CD4-positive, alpha-beta memory T cell (primary cell): ENCODE results near the gene ALDH1A3. TPM values are rescaled to one million over a fixed set of nuclear protein-coding genes. Genes with fewer than 3 reads are reported as not detected.

Experiments
- CTCF ChIA-PET: fragments of 350-600 bp; sonication (Branson Sonifier 250); formaldehyde crosslinking; loops from one replicate; lab custom pipeline; 2021; ENCODE audit warnings: inconsistent platforms; ENCODE audit not compliant: partially characterized antibody; lab: Charles Lee
- POLR2A ChIA-PET: fragments of 350-600 bp; sonication (Branson Sonifier 250); formaldehyde crosslinking; loops from one replicate; lab custom pipeline; 2021; ENCODE audit not compliant: partially characterized antibody; lab: Charles Lee
- DNase-seq, 5 donors: peaks; one replicate each; pipeline versions ENCODE4 v3.0.0 to v3.0.0-alpha.2; 2020 to 2022; ENCODE audit warnings: mixed read lengths in 1 of 5
- H3K27ac ChIP-seq: one replicate; pipeline ENCODE4 v1.7.0; 2013; ENCODE audit warnings: low read depth, low read length
- H3K27me3 ChIP-seq: 2 replicates; pipeline ENCODE4 v1.7.0; 2013; ENCODE audit warnings: mild to moderate bottlenecking, low read length, moderate library complexity; ENCODE audit not compliant: insufficient read depth
- H3K36me3 ChIP-seq: 2 replicates; pipeline ENCODE4 v1.7.0; 2013; ENCODE audit warnings: mild to moderate bottlenecking, low read length, moderate library complexity; ENCODE audit not compliant: insufficient read depth
- H3K4me1 ChIP-seq: 2 replicates; pipeline ENCODE4 v1.7.0; 2013; ENCODE audit warnings: mild to moderate bottlenecking, low read length, moderate library complexity; ENCODE audit not compliant: insufficient read depth
- H3K4me3 ChIP-seq, 2 donors: one replicate each; pipeline ENCODE4 v1.7.0; 2013; ENCODE audit warnings: low read length in 2 of 2, mild to moderate bottlenecking in 1 of 2
- H3K9me3 ChIP-seq, 2 donors: one replicate each; pipeline ENCODE4 v1.7.0; 2013; ENCODE audit warnings: low read length in 2 of 2, control low read depth in 1 of 2; ENCODE audit not compliant: control insufficient read depth in 1 of 2
- H3K27ac Mint-ChIP-seq, 7 donors: one replicate each; pipeline ENCODE4 v1.8.0; 2020 to 2021; ENCODE audit warnings: mixed read lengths in 7 of 7, mild to moderate bottlenecking in 6 of 7, inconsistent platforms in 3 of 7, moderate library complexity in 3 of 7
- H3K27me3 Mint-ChIP-seq, 2 donors: one replicate each; pipeline ENCODE4 v1.8.0; 2020 to 2021; ENCODE audit warnings: mixed read lengths in 2 of 2
- H3K36me3 Mint-ChIP-seq, 2 donors: one replicate each; pipeline ENCODE4 v1.8.0; 2020 to 2021; ENCODE audit warnings: mixed read lengths in 2 of 2, inconsistent platforms in 1 of 2, mild to moderate bottlenecking in 1 of 2
- H3K4me1 Mint-ChIP-seq, 4 donors: one replicate each; pipeline ENCODE4 v1.8.0; 2020 to 2021; ENCODE audit warnings: mixed read lengths in 4 of 4, mild to moderate bottlenecking in 1 of 4
- H3K4me3 Mint-ChIP-seq, 8 donors: one replicate each; pipeline ENCODE4 v1.8.0; 2020 to 2021; ENCODE audit warnings: mixed read lengths in 8 of 8, mild to moderate bottlenecking in 7 of 8, moderate library complexity in 6 of 8, inconsistent platforms in 3 of 8
- H3K9me3 Mint-ChIP-seq, 8 donors: one replicate each; pipeline ENCODE4 v1.8.0; 2020 to 2021; ENCODE audit warnings: mixed read lengths in 8 of 8, mild to moderate bottlenecking in 5 of 8, inconsistent platforms in 3 of 8, moderate library complexity in 1 of 8
- intact Hi-C: fragments of 100-400 bp; cut with micrococcal nuclease; formaldehyde crosslinking; loops from one replicate; pipeline ENCODE4 v1.15.1; 2023
- polyA plus RNA-seq, 2 donors: library from polyadenylated mRNA; unstranded; fragments of 300-500 nt; fragmentation: Illumina TruSeq; gene quantifications; one replicate each; pipeline ENCODE4 v1.2.3, GENCODE V29; 2021
- total RNA-seq, 2 experiments: library from RNA; stranded (reverse); gene quantifications; one replicate each; pipeline ENCODE4 v1.2.3, GENCODE V29; 2021

The ALDH1A3 gene
- total and polyA plus RNA-seq, 4 experiments from 2014 or later: not detected

DNA sequence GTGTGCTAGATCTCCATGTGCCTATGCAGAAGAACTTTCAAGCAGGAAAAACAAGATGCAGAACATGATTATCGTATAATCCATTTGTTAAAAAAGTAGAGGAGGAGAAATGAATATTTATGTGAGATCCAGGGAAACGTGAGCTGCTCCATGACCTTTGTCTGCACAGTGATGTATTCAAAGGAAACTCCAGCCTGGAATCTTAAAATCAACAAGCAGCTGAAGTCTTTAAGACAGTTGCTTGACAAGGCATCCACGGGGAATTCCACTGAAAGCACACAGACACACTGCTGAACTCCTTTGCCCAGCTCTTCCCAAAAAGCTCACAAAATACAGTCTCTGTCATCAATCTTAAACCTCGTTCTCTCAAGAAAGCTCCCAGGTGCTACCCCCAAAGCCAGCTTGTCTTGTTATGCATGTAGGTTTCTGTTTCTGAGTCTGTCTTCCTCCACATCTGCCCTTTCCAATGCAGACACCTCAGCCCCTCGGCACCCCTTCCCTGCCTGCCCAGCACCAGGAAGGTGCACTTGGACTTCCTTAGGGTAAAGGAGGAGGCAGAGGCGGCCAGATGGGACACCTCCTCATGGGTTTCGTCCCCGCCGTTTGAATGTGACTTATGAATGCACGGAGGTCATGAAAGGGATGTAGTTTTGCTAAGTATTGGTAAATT is 68.3 kb downstream of the ALDH1A3 start:
- H3K36me3 ChIP-seq: no peaks in the 10 kb centered on the region
- no peaks in the 10 kb centered on the region for H3K9me3 ChIP-seq
- Mint-ChIP-seq H3K9me3 (no peaks in the 10 kb centered on the region), H3K36me3 (no peaks in the 10 kb centered on the region), H3K4me1 (no peaks in the 10 kb centered on the region), H3K4me3 (no peak overlapping the region), H3K27me3 (peaks cover 3 to 17% of the 10 kb centered on the region in 2 donors), H3K27ac (no peak overlapping the region)
- no peak for DNase-seq
- intact Hi-C loops: no loop called here
- no peaks in the 10 kb centered on the region for H3K27me3 ChIP-seq
- ChIA-PET POLR2A (no interaction called here), CTCF (no interaction called here)
- no peaks in the 10 kb centered on the region for H3K4me1 ChIP-seq
- H3K27ac ChIP-seq: no peak overlapping the region
- no peak overlapping the region for H3K4me3 ChIP-seq

DNA sequence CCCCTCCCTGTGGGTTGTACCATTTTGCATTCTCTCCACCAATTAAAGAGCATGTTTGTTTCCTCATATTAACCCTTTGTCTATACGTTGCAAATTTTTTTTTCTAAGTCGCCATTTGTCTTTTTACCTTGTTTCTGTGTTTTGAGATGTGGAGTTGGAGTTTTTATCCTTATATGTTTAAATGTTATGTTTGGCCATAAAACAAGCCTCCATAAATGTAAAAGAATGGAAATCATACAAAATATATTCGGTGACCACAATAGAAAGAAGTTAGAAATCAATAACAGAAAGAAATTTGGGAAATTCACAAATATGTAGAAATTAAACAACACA is 68.8 kb downstream of the ALDH1A3 start:
- ChIA-PET CTCF (no interaction called here), POLR2A (no interaction called here)
- no peak overlapping the region for H3K27ac ChIP-seq
- H3K4me3 ChIP-seq: no peak overlapping the region
- intact Hi-C loops: no loop called here
- no peaks in the 10 kb centered on the region for H3K9me3 Mint-ChIP-seq
- no peaks in the 10 kb centered on the region for H3K36me3 ChIP-seq
- H3K4me1 Mint-ChIP-seq: no peaks in the 10 kb centered on the region
- H3K27me3 ChIP-seq: no peaks in the 10 kb centered on the region
- peaks cover 3 to 17% of the 10 kb centered on the region in 2 donors for H3K27me3 Mint-ChIP-seq
- no peak for DNase-seq
- no peaks in the 10 kb centered on the region for H3K36me3 Mint-ChIP-seq
- H3K27ac Mint-ChIP-seq: no peak overlapping the region
- H3K9me3 ChIP-seq: no peaks in the 10 kb centered on the region
- no peaks in the 10 kb centered on the region for H3K4me1 ChIP-seq
- no peak overlapping the region for H3K4me3 Mint-ChIP-seq

DNA sequence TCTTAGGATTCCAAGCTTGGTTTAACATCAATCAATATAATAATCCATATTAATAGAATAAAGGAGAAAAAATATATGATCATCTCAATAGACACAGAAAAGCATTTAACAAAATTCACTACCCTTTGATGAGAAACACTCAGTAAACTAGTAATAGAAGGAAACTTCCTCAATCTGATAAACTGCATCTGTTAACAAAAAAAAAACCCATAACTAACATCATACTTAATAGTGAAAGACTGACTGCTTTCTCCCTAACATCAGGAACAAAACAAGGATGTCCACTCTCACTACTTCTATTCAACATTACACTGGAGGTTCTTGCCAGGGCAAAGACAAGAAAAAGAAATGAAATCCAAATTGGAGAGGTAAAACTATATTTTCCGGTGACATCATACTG is 70.1 kb downstream of the ALDH1A3 start:
- Mint-ChIP-seq H3K4me3 (no peak overlapping the region), H3K27ac (no peak overlapping the region), H3K27me3 (peaks cover 3 to 17% of the 10 kb centered on the region in 2 donors), H3K36me3 (no peaks in the 10 kb centered on the region), H3K9me3 (no peaks in the 10 kb centered on the region), H3K4me1 (no peaks in the 10 kb centered on the region)
- Histone ChIP-seq H3K27me3 (no peaks in the 10 kb centered on the region), H3K36me3 (no peaks in the 10 kb centered on the region), H3K4me1 (no peaks in the 10 kb centered on the region), H3K4me3 (no peak overlapping the region), H3K9me3 (no peaks in the 10 kb centered on the region), H3K27ac (no peak overlapping the region)
- DNase-seq: no peak
- intact Hi-C loops: no loop called here
- ChIA-PET POLR2A (no interaction called here), CTCF (no interaction called here)

GRCh38 chr15:100951965-100952364 is 72.3 kb downstream of the ALDH1A3 start:
- H3K27ac ChIP-seq: no peak overlapping the region
- Mint-ChIP-seq H3K4me1 (no peaks in the 10 kb centered on the region), H3K9me3 (no peaks in the 10 kb centered on the region), H3K27me3 (peaks cover 3 to 17% of the 10 kb centered on the region in 2 donors), H3K27ac (no peak overlapping the region), H3K36me3 (no peaks in the 10 kb centered on the region), H3K4me3 (no peak overlapping the region)
- no peak overlapping the region for H3K4me3 ChIP-seq
- CTCF ChIA-PET: no interaction called here
- H3K27me3 ChIP-seq: no peaks in the 10 kb centered on the region
- H3K9me3 ChIP-seq: no peaks in the 10 kb centered on the region
- no peaks in the 10 kb centered on the region for H3K36me3 ChIP-seq
- H3K4me1 ChIP-seq: no peaks in the 10 kb centered on the region
- intact Hi-C loops: no loop called here
- DNase-seq: no peak
- POLR2A ChIA-PET: no interaction called here

- CTCF ChIA-PET: no interaction called here
- peaks cover 3 to 15% of the 10 kb centered on the region in 2 donors for H3K27me3 Mint-ChIP-seq
- intact Hi-C loops: no loop called here
These were observed 72.9 kb downstream of the ALDH1A3 start for GRCh38 chr15:100952566-100952965.

GRCh38 chr15:100958326-100959065 is 78.9 kb downstream of the ALDH1A3 start:
- POLR2A ChIA-PET: no interaction called here
- intact Hi-C loops: no loop called here
- H3K4me1 ChIP-seq: no peaks in the 10 kb centered on the region
- H3K4me3 ChIP-seq: no peak overlapping the region
- no peaks in the 10 kb centered on the region for H3K9me3 Mint-ChIP-seq
- H3K27me3 Mint-ChIP-seq: peaks cover 4 to 11% of the 10 kb centered on the region in 2 donors
- no peak for DNase-seq
- no peaks in the 10 kb centered on the region for H3K4me1 Mint-ChIP-seq
- no peak overlapping the region for H3K27ac ChIP-seq
- H3K27ac Mint-ChIP-seq: no peak overlapping the region
- no peak overlapping the region for H3K4me3 Mint-ChIP-seq
- no peaks in the 10 kb centered on the region for H3K36me3 Mint-ChIP-seq
- CTCF ChIA-PET: interaction anchor here (1.0 kb wide), 1 partner anchor 50 kb away, joined by 3 read pairs; no protein-coding TSS in a partner anchor
- H3K9me3 ChIP-seq: no peaks in the 10 kb centered on the region
- no peaks in the 10 kb centered on the region for H3K36me3 ChIP-seq
- no peaks in the 10 kb centered on the region for H3K27me3 ChIP-seq

More at GRCh38 chr15:100952566-100952965, 72.9 kb downstream of the ALDH1A3 start:
- H3K9me3 ChIP-seq: no peaks in the 10 kb centered on the region
- H3K36me3 ChIP-seq: no peaks in the 10 kb centered on the region
- no peaks in the 10 kb centered on the region for H3K36me3 Mint-ChIP-seq
- no peaks in the 10 kb centered on the region for H3K9me3 Mint-ChIP-seq
- H3K27ac ChIP-seq: no peak overlapping the region
- DNase-seq: no peak
- H3K27ac Mint-ChIP-seq: no peak overlapping the region
- no peaks in the 10 kb centered on the region for H3K4me1 Mint-ChIP-seq
- POLR2A ChIA-PET: no interaction called here
- H3K4me3 ChIP-seq: no peak overlapping the region
- H3K4me1 ChIP-seq: no peaks in the 10 kb centered on the region
- H3K4me3 Mint-ChIP-seq: no peak overlapping the region
- no peaks in the 10 kb centered on the region for H3K27me3 ChIP-seq

DNA sequence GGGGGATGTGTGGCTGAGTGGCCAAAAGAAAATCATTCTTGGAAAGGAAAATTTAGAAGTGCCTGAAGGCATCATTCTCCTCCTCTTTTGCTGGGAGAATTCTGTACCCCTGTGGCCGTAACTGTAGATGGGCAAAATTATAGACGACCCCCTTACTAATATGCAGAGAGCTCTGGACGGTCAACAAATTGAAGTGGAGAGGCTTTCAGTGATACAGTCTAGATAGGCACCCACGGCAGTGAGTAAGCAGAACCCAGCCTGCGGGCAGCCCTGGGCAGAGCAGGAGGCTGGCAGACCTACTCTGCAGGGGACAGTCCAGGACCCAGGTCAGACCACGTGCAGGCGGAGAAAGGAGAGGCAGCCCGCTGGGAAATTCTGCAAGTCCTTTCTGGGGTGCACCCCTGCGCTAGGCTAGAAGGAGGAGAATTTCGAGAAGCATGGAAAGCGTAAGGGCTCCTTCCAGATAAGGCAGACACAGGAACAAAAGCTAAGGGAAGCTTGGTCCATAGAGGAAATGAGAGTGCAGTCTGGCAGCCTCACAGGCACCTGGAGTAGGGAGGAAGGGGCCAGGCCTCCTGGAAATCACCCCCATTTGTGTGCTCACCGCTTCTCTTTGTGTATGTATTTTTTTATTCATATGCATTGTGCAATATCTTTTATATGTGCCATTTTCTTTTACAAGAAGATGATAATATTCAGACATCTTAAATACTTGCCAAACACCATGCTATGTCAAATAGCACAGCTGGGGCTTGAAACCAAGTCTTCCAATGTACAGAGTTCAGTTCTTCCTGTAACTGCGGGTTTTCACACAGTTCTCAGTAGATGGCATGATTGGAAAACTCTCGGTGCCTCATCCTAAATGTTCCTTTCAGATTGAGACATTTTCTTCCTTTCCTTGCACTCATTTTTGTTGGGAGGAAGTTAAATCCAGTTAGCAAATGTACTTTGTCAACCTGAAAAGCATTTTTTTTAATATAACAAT is 79.7 kb downstream of the ALDH1A3 start:
- ChIA-PET CTCF (no interaction called here), POLR2A (no interaction called here)
- H3K36me3 Mint-ChIP-seq: no peaks in the 10 kb centered on the region
- H3K4me3 Mint-ChIP-seq: no peak overlapping the region
- no peak for DNase-seq
- Histone ChIP-seq H3K9me3 (no peaks in the 10 kb centered on the region), H3K27me3 (no peaks in the 10 kb centered on the region), H3K4me3 (no peak overlapping the region), H3K36me3 (no peaks in the 10 kb centered on the region), H3K4me1 (no peaks in the 10 kb centered on the region), H3K27ac (no peak overlapping the region)
- intact Hi-C loops: no loop called here
- H3K27me3 Mint-ChIP-seq: peaks cover 5 to 16% of the 10 kb centered on the region in 2 donors
- H3K9me3 Mint-ChIP-seq: no peaks in the 10 kb centered on the region
- H3K27ac Mint-ChIP-seq: no peak overlapping the region
- H3K4me1 Mint-ChIP-seq: no peaks in the 10 kb centered on the region
